Muscle of leg (tissue), 11 donors: ENCODE measurements around the gene DPH6. TPM values are rescaled to one million over a fixed set of nuclear protein-coding genes. Genes with fewer than 3 reads are reported as not detected.

ENCODE experiments used
- DNase-seq: peaks from one replicate; pipeline ENCODE4 v3.0.0; 2013
- H3K27ac ChIP-seq: one replicate; pipeline ENCODE4 v1.5.1; 2013; ENCODE audit warnings: mild to moderate bottlenecking, low read length, control low read depth
- H3K27me3 ChIP-seq: one replicate; pipeline ENCODE4 v1.6.1; 2013; ENCODE audit warnings: low read length; ENCODE audit not compliant: control insufficient read depth, insufficient read depth
- H3K36me3 ChIP-seq: one replicate; pipeline ENCODE4 v1.6.1; 2013; ENCODE audit warnings: low read length; ENCODE audit not compliant: control insufficient read depth, insufficient read depth
- H3K4me1 ChIP-seq: one replicate; pipeline ENCODE4 v1.6.1; 2013; ENCODE audit warnings: low read length; ENCODE audit not compliant: control insufficient read depth, insufficient read depth
- H3K4me3 ChIP-seq: one replicate; pipeline ENCODE4 v1.5.1; 2013; ENCODE audit warnings: low read length, control low read depth
- H3K9me3 ChIP-seq: replicated peaks from 2 replicates; pipeline ENCODE4 v1.6.1; 2013; ENCODE audit warnings: low read depth, low read length; ENCODE audit not compliant: control insufficient read depth
- WGBS: methylation state at CpG from one replicate; pipeline ENCODE4 v1.1.5; 2013; ENCODE audit warnings: missing lambda C conversion rate; ENCODE audit not compliant: insufficient coverage; 5-methylcytosine and 5-hydroxymethylcytosine counted together
- polyA plus RNA-seq, 8 donors: library from polyadenylated mRNA; unstranded; fragments of 120-200 nt; gene quantifications; one replicate each; pipeline versions ENCODE4 v1.2.1 to v1.2.3, GENCODE V29; 2013; ENCODE audit warnings: inconsistent platforms in 1 of 8, low replicate concordance in 1 of 8; ENCODE audit not compliant: insufficient read length in 8 of 8, insufficient read depth in 1 of 8
- total RNA-seq: library from RNA; stranded (reverse); fragments of 120-200 nt; gene quantifications from one replicate; pipeline ENCODE4 v1.2.4, GENCODE V29; 2013

DPH6 gene
- total and polyA plus RNA-seq, 9 donors = 9.8 to 23.1 (median 15.2) TPM

- no CpG with 5 or more reads among the region's 2 CpGs for WGBS
Observed at GRCh38 chr15:35327789-35328188, 218.2 kb downstream of the DPH6 start.

GRCh38 chr15:35325374-35325941 lies 220.5 kb downstream of the DPH6 start:
- WGBS = no CpG with 5 or more reads among the region's 3 CpGs
- Histone ChIP-seq H3K9me3 (no peaks in the 10 kb centered on the region), H3K4me3 (no peak overlapping the region), H3K4me1 (no peaks in the 10 kb centered on the region), H3K27me3 (no peaks in the 10 kb centered on the region), H3K36me3 (no peaks in the 10 kb centered on the region), H3K27ac (no peak overlapping the region)
- no peak for DNase-seq

More at GRCh38 chr15:35327789-35328188, 218.2 kb downstream of the DPH6 start:
- H3K27ac ChIP-seq = no peak overlapping the region
- H3K9me3 ChIP-seq = no peaks in the 10 kb centered on the region
- no peaks in the 10 kb centered on the region for H3K27me3 ChIP-seq
- H3K4me1 ChIP-seq = no peaks in the 10 kb centered on the region
- no peak for DNase-seq
- H3K36me3 ChIP-seq = no peaks in the 10 kb centered on the region
- H3K4me3 ChIP-seq = no peak overlapping the region

- Histone ChIP-seq H3K9me3 (no peaks in the 10 kb centered on the region), H3K36me3 (no peaks in the 10 kb centered on the region), H3K27me3 (no peaks in the 10 kb centered on the region), H3K27ac (no peak overlapping the region), H3K4me3 (no peak overlapping the region), H3K4me1 (no peaks in the 10 kb centered on the region)
- DNase-seq = no peak
Observed at GRCh38 chr15:35323141-35323540, 222.8 kb downstream of the DPH6 start.

GRCh38 chr15:35321926-35322325 lies 224.0 kb downstream of the DPH6 start:
- no peaks in the 10 kb centered on the region for H3K36me3 ChIP-seq
- WGBS = no CpG with 5 or more reads among the region's 2 CpGs
- no peaks in the 10 kb centered on the region for H3K27me3 ChIP-seq
- H3K4me3 ChIP-seq = no peak overlapping the region
- no peaks in the 10 kb centered on the region for H3K4me1 ChIP-seq
- H3K27ac ChIP-seq = no peak overlapping the region
- H3K9me3 ChIP-seq = no peaks in the 10 kb centered on the region
- DNase-seq = no peak

GRCh38 chr15:35320911-35321310 lies 225.1 kb downstream of the DPH6 start:
- H3K4me1 ChIP-seq = no peaks in the 10 kb centered on the region
- no peaks in the 10 kb centered on the region for H3K27me3 ChIP-seq
- H3K27ac ChIP-seq = no peak overlapping the region
- DNase-seq = no peak
- no peaks in the 10 kb centered on the region for H3K9me3 ChIP-seq
- H3K4me3 ChIP-seq = no peak overlapping the region
- H3K36me3 ChIP-seq = no peaks in the 10 kb centered on the region
